Measurements from ENCODE around the gene VPS4A.

- peak; percentile 54 for TF ChIP-seq CTCF (IDR thresholded peaks at IDR 0.05; ENCODE audit: low read depth, low read length)
- TF ChIP-seq EZH2phosphoT487 (IDR thresholded peaks at IDR 0.05; ENCODE audit: low read depth), result no peak
Observed at GRCh38 chr16:69339289-69340094, 28.3 kb downstream of the VPS4A start, which contains the start of the genes COG8 and NIP7.

Data from OCI-LY3 (cell line).